ENCODE data around the gene RUNX2.

Gene RUNX2

DNA sequence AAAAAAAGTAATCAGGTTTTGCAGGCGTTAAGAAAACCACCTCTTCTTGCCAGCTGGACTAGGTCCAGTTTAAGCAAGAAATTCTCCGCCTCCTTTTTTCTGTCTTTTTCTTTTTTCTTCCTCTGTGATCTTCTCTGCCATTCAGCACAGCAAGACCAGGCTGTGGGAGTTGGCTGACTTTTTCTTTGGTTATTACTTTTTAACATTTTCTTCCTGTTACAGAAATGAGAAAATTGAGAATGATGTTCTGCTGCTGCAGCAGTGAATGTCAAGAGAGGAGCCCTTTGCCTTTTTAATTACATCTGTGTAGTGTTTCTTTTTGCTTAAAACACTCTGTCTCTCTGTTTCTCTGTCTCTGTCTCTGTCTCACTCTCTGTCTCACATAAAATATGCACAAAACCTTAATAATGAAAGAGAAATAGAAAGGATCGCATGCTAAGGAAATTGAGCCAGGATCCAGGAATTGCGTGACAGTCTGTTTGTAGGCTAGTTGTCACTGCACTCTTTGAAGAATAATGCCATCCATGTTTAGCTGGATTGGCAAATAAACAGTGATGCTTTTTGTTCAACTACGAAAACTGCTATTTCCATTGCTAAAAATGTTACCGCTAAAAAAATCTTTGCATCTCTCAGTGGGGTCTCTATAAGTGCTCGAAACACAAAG lies 152.8 kb downstream of the RUNX2 start:
- peak; percentile 65; the same call in 1 of the 2 replicates for TF ChIP-seq NFIC (IDR thresholded peaks at IDR 0.05)
- TF ChIP-seq ZBTB7A (IDR thresholded peaks at IDR 0.05; ENCODE audit: low read depth) = no peak

DNA sequence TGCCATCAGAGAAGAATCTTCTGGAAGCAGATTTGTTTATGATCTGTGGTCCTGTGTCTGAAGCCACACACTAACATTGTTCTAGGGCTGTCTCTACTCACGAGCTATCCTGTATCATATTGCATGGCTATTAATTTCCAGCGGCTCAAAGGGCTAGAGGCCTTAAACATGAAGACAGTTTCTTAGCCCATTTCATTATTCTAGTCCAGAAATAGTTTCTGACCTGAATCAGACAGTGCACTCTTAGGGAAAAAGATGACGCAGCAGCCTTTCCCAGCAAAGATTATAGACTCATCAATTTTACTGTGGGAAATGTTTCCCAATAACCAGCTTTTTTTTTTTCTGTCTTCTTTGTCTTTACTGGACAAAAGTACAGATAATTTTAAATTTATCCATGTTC lies 154.9 kb downstream of the RUNX2 start:
- TF ChIP-seq, protein P1, sequence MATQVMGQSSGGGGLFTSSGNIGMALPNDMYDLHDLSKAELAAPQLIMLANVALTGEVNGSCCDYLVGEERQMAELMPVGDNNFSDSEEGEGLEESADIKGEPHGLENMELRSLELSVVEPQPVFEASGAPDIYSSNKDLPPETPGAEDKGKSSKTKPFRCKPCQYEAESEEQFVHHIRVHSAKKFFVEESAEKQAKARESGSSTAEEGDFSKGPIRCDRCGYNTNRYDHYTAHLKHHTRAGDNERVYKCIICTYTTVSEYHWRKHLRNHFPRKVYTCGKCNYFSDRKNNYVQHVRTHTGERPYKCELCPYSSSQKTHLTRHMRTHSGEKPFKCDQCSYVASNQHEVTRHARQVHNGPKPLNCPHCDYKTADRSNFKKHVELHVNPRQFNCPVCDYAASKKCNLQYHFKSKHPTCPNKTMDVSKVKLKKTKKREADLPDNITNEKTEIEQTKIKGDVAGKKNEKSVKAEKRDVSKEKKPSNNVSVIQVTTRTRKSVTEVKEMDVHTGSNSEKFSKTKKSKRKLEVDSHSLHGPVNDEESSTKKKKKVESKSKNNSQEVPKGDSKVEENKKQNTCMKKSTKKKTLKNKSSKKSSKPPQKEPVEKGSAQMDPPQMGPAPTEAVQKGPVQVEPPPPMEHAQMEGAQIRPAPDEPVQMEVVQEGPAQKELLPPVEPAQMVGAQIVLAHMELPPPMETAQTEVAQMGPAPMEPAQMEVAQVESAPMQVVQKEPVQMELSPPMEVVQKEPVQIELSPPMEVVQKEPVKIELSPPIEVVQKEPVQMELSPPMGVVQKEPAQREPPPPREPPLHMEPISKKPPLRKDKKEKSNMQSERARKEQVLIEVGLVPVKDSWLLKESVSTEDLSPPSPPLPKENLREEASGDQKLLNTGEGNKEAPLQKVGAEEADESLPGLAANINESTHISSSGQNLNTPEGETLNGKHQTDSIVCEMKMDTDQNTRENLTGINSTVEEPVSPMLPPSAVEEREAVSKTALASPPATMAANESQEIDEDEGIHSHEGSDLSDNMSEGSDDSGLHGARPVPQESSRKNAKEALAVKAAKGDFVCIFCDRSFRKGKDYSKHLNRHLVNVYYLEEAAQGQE (IDR thresholded peaks at IDR 0.05; ENCODE audit: low read depth) = no peak
- TF ChIP-seq RAD21 (IDR thresholded peaks at IDR 0.05; ENCODE audit: low read depth) (no peak), EP300 (IDR thresholded peaks at IDR 0.05; ENCODE audit: borderline replicate concordance) (no peak)
- TF ChIP-seq, protein P2, sequence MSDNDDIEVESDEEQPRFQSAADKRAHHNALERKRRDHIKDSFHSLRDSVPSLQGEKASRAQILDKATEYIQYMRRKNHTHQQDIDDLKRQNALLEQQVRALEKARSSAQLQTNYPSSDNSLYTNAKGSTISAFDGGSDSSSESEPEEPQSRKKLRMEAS (IDR thresholded peaks at IDR 0.05) = no peak

DNA sequence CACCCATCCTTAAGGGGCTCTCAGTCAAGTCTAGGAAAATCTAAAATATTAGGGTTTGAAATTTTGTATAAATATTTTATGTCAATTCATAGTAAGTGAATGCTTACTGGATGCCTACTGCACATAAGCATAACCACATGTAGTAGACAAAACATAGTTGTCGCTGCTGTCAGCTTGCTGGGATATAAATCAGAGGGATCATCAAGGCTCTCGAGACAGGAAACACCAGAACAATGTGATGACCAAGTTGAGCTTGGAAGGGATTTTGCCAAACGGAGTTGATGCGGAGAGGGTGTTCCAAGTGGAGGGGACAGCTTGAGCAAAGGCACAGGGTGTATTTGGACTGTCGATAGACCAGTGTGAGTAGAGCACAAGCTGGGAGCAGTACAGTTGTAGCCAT lies 155.4 kb downstream of the RUNX2 start:
- TF ChIP-seq, protein P2 (IDR thresholded peaks at IDR 0.05) = no peak
- TF ChIP-seq TEAD4 (IDR thresholded peaks at IDR 0.05) = no peak
- TF ChIP-seq FOXM1 (IDR thresholded peaks at IDR 0.05; ENCODE audit: borderline replicate concordance, low read depth) = no peak
- no peak for TF ChIP-seq NFIC (IDR thresholded peaks at IDR 0.05)
- TF ChIP-seq RAD21 (IDR thresholded peaks at IDR 0.05; ENCODE audit: low read depth) = no peak
- TF ChIP-seq EP300 (IDR thresholded peaks at IDR 0.05; ENCODE audit: borderline replicate concordance) = no peak

DNA sequence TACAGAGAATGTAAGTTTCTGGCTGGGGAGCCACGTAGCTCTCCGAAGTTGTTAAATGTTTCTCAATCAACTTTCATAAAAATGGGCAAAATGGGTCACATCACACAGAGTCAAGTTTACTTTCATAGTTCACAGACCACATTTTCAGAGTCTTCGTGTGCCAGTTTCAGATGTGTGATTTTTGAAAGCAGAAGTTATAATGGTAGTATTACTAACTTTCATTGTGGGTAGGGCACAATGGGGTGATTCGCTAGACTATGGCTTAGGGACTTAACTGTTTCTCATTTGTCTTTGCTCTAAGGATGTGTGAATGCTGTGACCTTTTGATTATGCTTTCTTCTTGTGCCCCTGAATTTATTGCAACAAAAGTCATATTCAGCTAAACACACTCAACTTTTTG lies 158.6 kb downstream of the RUNX2 start:
- TF ChIP-seq YY1 (IDR thresholded peaks at IDR 0.05; ENCODE audit: low read depth) = no peak
- TF ChIP-seq, protein P3, sequence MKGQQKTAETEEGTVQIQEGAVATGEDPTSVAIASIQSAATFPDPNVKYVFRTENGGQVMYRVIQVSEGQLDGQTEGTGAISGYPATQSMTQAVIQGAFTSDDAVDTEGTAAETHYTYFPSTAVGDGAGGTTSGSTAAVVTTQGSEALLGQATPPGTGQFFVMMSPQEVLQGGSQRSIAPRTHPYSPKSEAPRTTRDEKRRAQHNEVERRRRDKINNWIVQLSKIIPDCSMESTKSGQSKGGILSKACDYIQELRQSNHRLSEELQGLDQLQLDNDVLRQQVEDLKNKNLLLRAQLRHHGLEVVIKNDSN (IDR thresholded peaks at IDR 0.05) = no peak
- no peak for TF ChIP-seq TCF12 (IDR thresholded peaks at IDR 0.05; ENCODE audit: low read depth)
- TF ChIP-seq NFIC (IDR thresholded peaks at IDR 0.05) = no peak

DNA sequence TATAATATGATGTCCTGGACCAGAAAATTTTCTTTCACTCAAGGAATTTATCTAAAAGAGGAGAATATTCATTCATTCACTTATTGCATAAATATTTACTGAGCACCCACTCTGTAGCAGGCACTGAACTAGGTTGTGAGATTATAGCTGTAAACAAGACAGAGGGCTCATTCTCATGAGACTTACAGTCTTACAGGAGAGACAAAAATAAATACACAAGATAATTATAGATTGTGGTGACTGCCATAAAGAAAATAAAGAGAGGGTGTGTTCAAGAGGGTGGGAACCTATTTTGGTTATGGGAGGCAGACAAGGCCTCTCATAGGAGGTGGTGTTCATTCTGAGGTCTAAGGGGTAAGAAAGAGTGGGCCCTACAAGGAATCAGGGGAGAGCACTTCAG lies 159.5 kb downstream of the RUNX2 start:
- TF ChIP-seq YY1 (IDR thresholded peaks at IDR 0.05; ENCODE audit: low read depth) (no peak), TCF12 (IDR thresholded peaks at IDR 0.05; ENCODE audit: low read depth) (no peak), TEAD4 (IDR thresholded peaks at IDR 0.05) (no peak), TAF1 (IDR thresholded peaks at IDR 0.05; ENCODE audit: low read depth) (no peak), ZBTB7A (IDR thresholded peaks at IDR 0.05; ENCODE audit: low read depth) (no peak), EGR1 (IDR thresholded peaks at IDR 0.05) (no peak), CEBPB (IDR thresholded peaks at IDR 0.05) (no peak), RAD21 (IDR thresholded peaks at IDR 0.05; ENCODE audit: low read depth) (no peak), EP300 (IDR thresholded peaks at IDR 0.05; ENCODE audit: borderline replicate concordance) (no peak), CREB1 (IDR thresholded peaks at IDR 0.05; ENCODE audit: low read depth) (no peak), FOXM1 (IDR thresholded peaks at IDR 0.05; ENCODE audit: borderline replicate concordance, low read depth) (no peak), NFIC (IDR thresholded peaks at IDR 0.05) (no peak)
- TF ChIP-seq, protein P1 (IDR thresholded peaks at IDR 0.05; ENCODE audit: low read depth) = no peak
- TF ChIP-seq, protein P2 (IDR thresholded peaks at IDR 0.05) = no peak
- TF ChIP-seq, protein P3 (IDR thresholded peaks at IDR 0.05) = no peak

DNA sequence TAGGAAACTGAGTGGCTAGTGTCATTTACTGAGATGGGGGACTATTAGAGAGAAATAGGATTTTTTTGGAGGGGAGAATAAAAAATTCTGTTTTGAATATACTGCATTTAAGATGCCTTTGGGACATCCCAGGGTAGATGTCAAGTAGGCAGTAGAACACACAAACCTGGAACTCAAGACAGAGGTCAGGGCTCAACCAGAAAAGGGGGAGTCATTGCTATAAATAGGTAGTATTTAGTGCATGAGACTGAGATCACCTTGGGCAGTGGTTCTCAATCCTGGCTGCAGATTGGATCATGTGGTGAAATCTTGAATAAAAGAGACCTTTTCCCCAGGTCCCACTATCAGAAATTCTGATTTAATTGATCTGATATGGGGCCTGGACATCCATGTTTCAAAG lies 160.1 kb downstream of the RUNX2 start:
- TF ChIP-seq EP300 (IDR thresholded peaks at IDR 0.05; ENCODE audit: borderline replicate concordance) (no peak), CREB1 (IDR thresholded peaks at IDR 0.05; ENCODE audit: low read depth) (no peak), NFIC (IDR thresholded peaks at IDR 0.05) (no peak), EGR1 (IDR thresholded peaks at IDR 0.05) (no peak), FOXM1 (IDR thresholded peaks at IDR 0.05; ENCODE audit: borderline replicate concordance, low read depth) (no peak), CEBPB (IDR thresholded peaks at IDR 0.05) (no peak)
- TF ChIP-seq, protein P1 (IDR thresholded peaks at IDR 0.05; ENCODE audit: low read depth) = no peak
